AG08395 (cell line): Measurements from ENCODE around the gene EPHA4.

Experiments used
- DNase-seq: peaks from one replicate; pipeline ENCODE4 v3.0.0; 2012; ENCODE audit warnings: mixed read lengths, low spot score

EPHA4 gene

GRCh38 chr2:221504905-221505304 is 67.2 kb downstream of the EPHA4 start:
- no peak for DNase-seq

GRCh38 chr2:221503965-221504364 is 68.1 kb downstream of the EPHA4 start:
- DNase-seq = no peak

- DNase-seq = peak; percentile 44
These were observed 69.7 kb downstream of the EPHA4 start for GRCh38 chr2:221502270-221503010.

- no peak for DNase-seq
These were observed 70.2 kb downstream of the EPHA4 start for GRCh38 chr2:221501883-221502269.

- DNase-seq = peak; percentile 48
These were observed 70.8 kb downstream of the EPHA4 start for GRCh38 chr2:221501210-221501882.

GRCh38 chr2:221500501-221501209 is 71.4 kb downstream of the EPHA4 start:
- DNase-seq = no peak

GRCh38 chr2:221495731-221496130 is 76.4 kb downstream of the EPHA4 start:
- DNase-seq = no peak

GRCh38 chr2:221494556-221494955 is 77.5 kb downstream of the EPHA4 start:
- no peak for DNase-seq

- DNase-seq = no peak
These were observed 78.7 kb downstream of the EPHA4 start for GRCh38 chr2:221493391-221493790.

GRCh38 chr2:221492636-221493035 is 79.5 kb downstream of the EPHA4 start:
- DNase-seq = no peak

- no peak for DNase-seq
These were observed 81.5 kb downstream of the EPHA4 start for GRCh38 chr2:221490506-221491060.

- no peak for DNase-seq
These were observed 83.8 kb downstream of the EPHA4 start for GRCh38 chr2:221488136-221488807.

- DNase-seq = no peak
These were observed 86.0 kb downstream of the EPHA4 start for GRCh38 chr2:221486106-221486505.

GRCh38 chr2:221485503-221485870 is 86.6 kb downstream of the EPHA4 start:
- DNase-seq = peak; percentile 42

- peak; percentile 11 for DNase-seq
These were observed 87.2 kb downstream of the EPHA4 start for GRCh38 chr2:221484761-221485502.

- DNase-seq = no peak
These were observed 89.2 kb downstream of the EPHA4 start for GRCh38 chr2:221482666-221483455.

GRCh38 chr2:221480821-221481220 is 91.3 kb downstream of the EPHA4 start:
- no peak for DNase-seq

- no peak for DNase-seq
These were observed 91.9 kb downstream of the EPHA4 start for GRCh38 chr2:221480163-221480562.

- DNase-seq = no peak
These were observed 93.6 kb downstream of the EPHA4 start for GRCh38 chr2:221478485-221478863.

GRCh38 chr2:221477714-221478484 is 94.2 kb downstream of the EPHA4 start:
- peak; percentile 55 for DNase-seq
